HG02981 (cell line): ENCODE results near the gene AFAP1.

Source experiments
- ATAC-seq: cut with Tn5 transposase; IDR thresholded peaks from one replicate; pipeline ENCODE4 v1.9.1; 2021; ENCODE audit warnings: mild to moderate bottlenecking, moderate library complexity; ENCODE audit not compliant: unreplicated experiment

AFAP1 gene

GRCh38 chr4:7772711-7773385, 166.8 kb downstream of the AFAP1 start:
- no peak for ATAC-seq

GRCh38 chr4:7771541-7772507, 167.8 kb downstream of the AFAP1 start:
- ATAC-seq, result peak; percentile 83

- no peak for ATAC-seq
These were observed 168.6 kb downstream of the AFAP1 start for GRCh38 chr4:7771056-7771455.

- no peak for ATAC-seq
These were observed 169.2 kb downstream of the AFAP1 start for GRCh38 chr4:7770224-7771050.

GRCh38 chr4:7769396-7770223, 170.1 kb downstream of the AFAP1 start:
- no peak for ATAC-seq

GRCh38 chr4:7768736-7769135, 170.9 kb downstream of the AFAP1 start:
- no peak for ATAC-seq

GRCh38 chr4:7767966-7768365, 171.7 kb downstream of the AFAP1 start:
- ATAC-seq, result no peak

- ATAC-seq, result no peak
These were observed 172.1 kb downstream of the AFAP1 start for GRCh38 chr4:7767526-7767925.

GRCh38 chr4:7766661-7767345, 172.9 kb downstream of the AFAP1 start:
- ATAC-seq, result no peak

GRCh38 chr4:7766086-7766485, 173.6 kb downstream of the AFAP1 start:
- ATAC-seq, result no peak

- ATAC-seq, result no peak
These were observed 174.0 kb downstream of the AFAP1 start for GRCh38 chr4:7765666-7766065.

GRCh38 chr4:7764466-7764865, 175.2 kb downstream of the AFAP1 start:
- ATAC-seq, result no peak

- ATAC-seq, result no peak
These were observed 175.9 kb downstream of the AFAP1 start for GRCh38 chr4:7763788-7764187.

GRCh38 chr4:7763106-7763505, 176.6 kb downstream of the AFAP1 start:
- ATAC-seq, result no peak

- no peak for ATAC-seq
These were observed 177.2 kb downstream of the AFAP1 start for GRCh38 chr4:7762376-7763030.

GRCh38 chr4:7761720-7762119, 177.9 kb downstream of the AFAP1 start:
- ATAC-seq, result peak; percentile 63

- no peak for ATAC-seq
These were observed 178.3 kb downstream of the AFAP1 start for GRCh38 chr4:7761312-7761711.

GRCh38 chr4:7760706-7761105, 179.0 kb downstream of the AFAP1 start:
- no peak for ATAC-seq

- ATAC-seq, result no peak
These were observed 179.4 kb downstream of the AFAP1 start for GRCh38 chr4:7760228-7760627.
